GM12865 (cell line): ENCODE measurements around the gene JMJD7.

ENCODE experiments used
- DNase-seq: peaks from one replicate; pipeline ENCODE4 v3.0.0; 2010; ENCODE audit warnings: low read depth
- H3K4me3 ChIP-seq: 2 replicates; pipeline ENCODE4 v1.5.1; 2011; ENCODE audit warnings: mild to moderate bottlenecking, low read depth, low read length, control low read depth
- TF ChIP-seq, protein P1 (sequence below): IDR thresholded peaks from 2 replicates; pipeline ENCODE4 v1.5.1; 2011; ENCODE audit warnings: low read length, control low read depth, low read depth, inconsistent platforms; ENCODE audit not compliant: insufficient read depth; ENCODE audit errors: missing control alignments

JMJD7 gene

DNA sequence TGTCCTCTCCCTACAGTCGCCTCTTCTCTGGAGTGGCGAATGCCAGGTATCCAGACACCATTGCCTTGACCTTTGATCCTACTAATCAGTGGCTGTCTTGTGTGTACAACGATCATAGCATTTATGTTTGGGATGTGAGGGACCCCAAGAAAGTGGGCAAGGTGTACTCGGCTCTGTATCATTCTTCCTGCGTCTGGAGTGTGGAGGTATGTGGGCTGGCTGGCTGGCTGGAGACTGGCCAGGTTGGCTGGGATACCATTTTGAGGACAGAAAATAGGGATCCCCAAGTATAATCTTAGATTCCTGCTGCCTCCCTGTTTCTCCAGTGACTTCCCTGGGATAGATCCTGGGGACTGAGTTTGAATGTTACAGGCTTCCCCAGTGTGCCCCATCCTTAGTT is 13.4 kb upstream of the JMJD7 start:
- TF ChIP-seq, protein P1, sequence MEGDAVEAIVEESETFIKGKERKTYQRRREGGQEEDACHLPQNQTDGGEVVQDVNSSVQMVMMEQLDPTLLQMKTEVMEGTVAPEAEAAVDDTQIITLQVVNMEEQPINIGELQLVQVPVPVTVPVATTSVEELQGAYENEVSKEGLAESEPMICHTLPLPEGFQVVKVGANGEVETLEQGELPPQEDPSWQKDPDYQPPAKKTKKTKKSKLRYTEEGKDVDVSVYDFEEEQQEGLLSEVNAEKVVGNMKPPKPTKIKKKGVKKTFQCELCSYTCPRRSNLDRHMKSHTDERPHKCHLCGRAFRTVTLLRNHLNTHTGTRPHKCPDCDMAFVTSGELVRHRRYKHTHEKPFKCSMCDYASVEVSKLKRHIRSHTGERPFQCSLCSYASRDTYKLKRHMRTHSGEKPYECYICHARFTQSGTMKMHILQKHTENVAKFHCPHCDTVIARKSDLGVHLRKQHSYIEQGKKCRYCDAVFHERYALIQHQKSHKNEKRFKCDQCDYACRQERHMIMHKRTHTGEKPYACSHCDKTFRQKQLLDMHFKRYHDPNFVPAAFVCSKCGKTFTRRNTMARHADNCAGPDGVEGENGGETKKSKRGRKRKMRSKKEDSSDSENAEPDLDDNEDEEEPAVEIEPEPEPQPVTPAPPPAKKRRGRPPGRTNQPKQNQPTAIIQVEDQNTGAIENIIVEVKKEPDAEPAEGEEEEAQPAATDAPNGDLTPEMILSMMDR = no peak
- no peak overlapping the region for H3K4me3 ChIP-seq
- DNase-seq = no peak

DNA sequence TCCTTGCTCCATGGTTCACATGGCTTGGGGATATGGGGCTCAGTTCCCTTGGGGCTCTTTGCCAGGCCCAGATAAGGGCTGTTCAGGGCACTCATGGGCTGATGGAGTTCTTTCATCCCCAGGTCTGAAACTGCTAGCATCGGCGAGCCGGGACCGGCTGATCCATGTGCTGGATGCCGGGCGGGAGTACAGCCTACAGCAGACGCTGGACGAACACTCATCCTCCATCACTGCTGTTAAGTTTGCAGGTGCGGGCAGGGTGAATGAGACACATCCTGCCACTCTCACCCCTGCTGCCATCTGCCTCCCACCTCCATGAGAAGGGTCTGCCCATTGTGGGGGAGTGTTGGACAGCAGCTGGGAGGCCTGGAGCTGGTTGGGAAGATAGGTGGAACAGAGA is 11.1 kb upstream of the JMJD7 start:
- H3K4me3 ChIP-seq = no peak overlapping the region
- no peak for DNase-seq
- TF ChIP-seq, protein P1 = no peak

DNA sequence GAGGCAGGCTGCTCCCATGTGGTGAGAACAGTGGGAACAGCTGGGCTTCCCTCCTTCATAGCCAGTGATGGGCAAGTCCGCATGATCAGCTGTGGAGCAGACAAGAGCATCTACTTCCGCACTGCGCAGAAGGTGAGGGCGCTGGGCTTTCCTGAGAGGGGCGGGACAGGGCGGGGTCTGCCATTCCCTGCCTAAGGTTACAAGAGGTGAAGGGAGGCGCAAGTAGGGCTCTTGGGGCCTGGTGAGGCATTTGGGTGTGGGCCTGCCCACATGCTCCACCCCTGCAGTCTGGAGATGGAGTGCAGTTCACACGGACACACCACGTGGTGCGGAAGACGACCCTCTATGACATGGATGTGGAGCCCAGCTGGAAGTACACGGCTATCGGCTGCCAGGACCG is 10.6 kb upstream of the JMJD7 start:
- TF ChIP-seq, protein P1 = no peak
- no peak overlapping the region for H3K4me3 ChIP-seq
- DNase-seq = no peak

DNA sequence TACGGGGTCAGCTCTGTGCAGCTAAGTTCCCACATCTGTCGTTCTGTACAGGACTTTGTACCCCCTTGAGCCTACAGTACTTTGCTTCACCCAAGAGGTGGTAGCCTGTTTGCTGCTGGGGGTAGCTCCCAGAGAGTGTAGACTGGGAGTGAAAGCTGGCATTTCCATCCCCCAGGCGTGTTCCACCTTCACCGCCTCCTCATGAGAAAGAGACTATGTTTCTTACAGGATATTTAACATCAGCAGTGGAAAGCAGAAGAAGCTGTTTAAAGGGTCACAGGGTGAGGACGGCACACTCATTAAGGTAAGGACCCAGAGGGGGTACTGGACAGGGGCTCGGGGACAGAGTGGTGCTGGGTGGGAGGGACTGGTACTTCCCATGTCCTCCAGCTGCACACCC is 10.1 kb upstream of the JMJD7 start:
- no peak for DNase-seq
- TF ChIP-seq, protein P1 = no peak
- H3K4me3 ChIP-seq = no peak overlapping the region

DNA sequence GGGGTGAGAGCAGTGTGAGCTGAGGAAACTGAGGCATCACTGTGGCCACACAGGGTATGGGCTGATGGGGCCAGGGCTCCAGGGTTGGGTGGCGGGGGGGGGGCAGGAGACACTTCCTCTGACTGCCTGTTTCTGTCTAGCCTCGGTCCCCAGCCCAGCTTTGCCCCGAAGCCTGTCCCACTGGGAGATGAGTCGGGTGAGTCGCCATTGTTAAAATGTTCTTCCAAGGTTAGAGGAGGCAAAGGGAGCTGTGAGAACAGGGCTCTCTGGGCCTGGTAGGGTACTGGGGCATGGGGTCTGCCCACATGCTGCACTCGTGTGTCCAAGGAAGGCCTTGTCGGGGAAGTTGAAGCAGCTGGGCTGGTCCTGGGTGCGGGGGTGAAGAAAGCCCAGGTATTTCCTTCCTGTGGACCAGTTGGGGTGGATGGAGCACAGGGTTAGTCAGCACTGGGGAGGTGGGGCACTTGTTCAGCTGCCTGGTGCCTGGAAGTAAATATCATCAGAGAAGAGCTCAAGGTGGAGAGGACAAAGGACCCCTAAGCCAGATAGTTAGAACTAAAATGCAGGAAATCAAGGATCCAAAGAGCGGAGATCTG is 8.3 kb upstream of the JMJD7 start:
- H3K4me3 ChIP-seq = no peak overlapping the region
- DNase-seq = no peak
- TF ChIP-seq, protein P1 = no peak

DNA sequence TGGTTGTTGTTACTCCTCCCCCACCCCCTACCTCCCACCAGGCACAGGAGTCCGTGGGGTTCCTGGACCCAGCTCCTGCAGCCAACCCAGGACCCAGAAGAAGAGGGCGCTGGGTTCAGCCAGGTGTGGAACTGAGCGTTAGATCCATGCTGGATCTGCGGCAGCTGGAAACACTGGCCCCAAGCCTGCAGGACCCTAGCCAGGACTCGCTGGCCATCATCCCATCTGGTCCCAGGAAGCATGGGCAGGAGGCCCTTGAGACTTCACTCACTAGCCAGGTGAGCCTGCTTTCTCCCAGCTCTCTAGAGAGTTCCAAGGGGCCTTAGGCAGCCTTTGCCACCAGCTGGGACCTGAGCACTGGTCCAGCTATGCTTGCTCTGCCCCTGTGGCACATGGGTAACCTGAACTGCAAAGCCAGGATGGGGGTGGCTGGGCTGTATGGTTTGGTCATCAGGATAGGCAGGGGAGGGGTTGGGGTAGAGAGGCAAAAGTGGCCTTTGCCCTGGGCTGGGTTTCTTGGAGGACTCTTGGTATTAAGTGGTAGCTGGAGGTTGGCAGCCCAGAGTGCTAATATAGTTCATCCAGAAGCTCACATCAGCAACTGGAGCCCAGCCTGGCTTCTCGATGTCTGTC is 7.0 kb upstream of the JMJD7 start:
- TF ChIP-seq, protein P1 = no peak
- no peak overlapping the region for H3K4me3 ChIP-seq
- DNase-seq = no peak

DNA sequence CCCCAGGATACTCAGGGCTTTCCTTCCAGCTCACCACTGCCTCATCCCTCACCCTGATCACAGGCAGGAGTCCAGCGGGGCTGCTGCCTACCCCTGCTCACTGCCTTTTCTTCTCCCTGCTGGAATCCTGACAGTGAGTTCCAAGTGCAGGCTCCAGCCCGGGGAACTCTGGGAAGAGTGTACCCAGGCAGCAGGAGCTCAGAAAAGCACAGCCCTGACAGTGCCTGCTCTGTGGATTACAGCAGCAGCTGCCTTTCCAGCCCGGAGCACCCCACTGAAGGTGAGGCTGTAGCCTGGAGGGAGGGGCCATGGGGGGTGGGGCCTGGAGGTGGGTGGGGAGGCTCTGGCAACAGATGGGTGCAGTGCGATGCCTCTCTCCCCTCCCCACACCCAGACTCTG is 6.1 kb upstream of the JMJD7 start:
- no peak overlapping the region for H3K4me3 ChIP-seq
- no peak for DNase-seq
- TF ChIP-seq, protein P1 = no peak
